Ascending aorta (tissue), 2 donors: ENCODE measurements around the gene PHKG1. TPM values are rescaled to one million over a fixed set of nuclear protein-coding genes. Genes with fewer than 3 reads are reported as not detected.
"Not testable (repeated sequence)": the region's sequence is repeated elsewhere in the genome, so short reads cannot be mapped to it uniquely, and the experiment has no call there.

ENCODE experiments used
- DNase-seq, 2 donors: peaks; one replicate each; pipeline ENCODE4 v3.0.0-alpha.2; 2019; ENCODE audit warnings: low spot score in 2 of 2
- H3K27ac ChIP-seq, 2 donors: fragments of 200-600 bp; sonication (generic); one replicate each; pipeline ENCODE4 v1.5.1; 2016 to 2017; ENCODE audit warnings: mild to moderate bottlenecking in 1 of 2
- H3K27me3 ChIP-seq: fragments of 200-600 bp; sonication (generic); one replicate; pipeline ENCODE4 v1.5.1; 2017
- H3K36me3 ChIP-seq, 2 donors: fragments of 200-600 bp; sonication (generic); one replicate each; pipeline ENCODE4 v1.5.1; 2016
- H3K4me1 ChIP-seq, 2 donors: fragments of 200-600 bp; sonication (generic); one replicate each; pipeline ENCODE4 v1.5.1; 2016 to 2017; ENCODE audit warnings: mild to moderate bottlenecking in 1 of 2
- H3K4me3 ChIP-seq, 2 donors: fragments of 200-600 bp; sonication (generic); one replicate each; pipeline ENCODE4 v1.5.1; 2016 to 2017; ENCODE audit warnings: mild to moderate bottlenecking in 1 of 2
- H3K9me3 ChIP-seq, 2 donors: fragments of 200-600 bp; sonication (generic); one replicate each; pipeline ENCODE4 v1.5.1; 2016
- intact Hi-C: fragments of 100-400 bp; cut with DNase I; formaldehyde crosslinking; loops from one replicate; pipeline ENCODE4 v1.15.1; 2023
- total RNA-seq: library from RNA; depleted of rRNA; stranded (reverse); fragments of >200 nt; gene quantifications from one replicate; pipeline ENCODE4 v1.1.0, GENCODE V29; 2016
- TF ChIP-seq, protein P1 (sequence below), 3 experiments: fragments of 200-600 bp in 2 of 3; fragments of 450-650 bp in 1 of 3; sonication (generic) in 2 of 3; IDR thresholded peaks; one replicate each; pipeline ENCODE4 v1.5.1; 2016 to 2019; ENCODE audit warnings: antibody characterized with exemption in 3 of 3, mild to moderate bottlenecking in 1 of 3, moderate library complexity in 1 of 3

The PHKG1 gene
- 1.1 TPM for total RNA-seq

DNA sequence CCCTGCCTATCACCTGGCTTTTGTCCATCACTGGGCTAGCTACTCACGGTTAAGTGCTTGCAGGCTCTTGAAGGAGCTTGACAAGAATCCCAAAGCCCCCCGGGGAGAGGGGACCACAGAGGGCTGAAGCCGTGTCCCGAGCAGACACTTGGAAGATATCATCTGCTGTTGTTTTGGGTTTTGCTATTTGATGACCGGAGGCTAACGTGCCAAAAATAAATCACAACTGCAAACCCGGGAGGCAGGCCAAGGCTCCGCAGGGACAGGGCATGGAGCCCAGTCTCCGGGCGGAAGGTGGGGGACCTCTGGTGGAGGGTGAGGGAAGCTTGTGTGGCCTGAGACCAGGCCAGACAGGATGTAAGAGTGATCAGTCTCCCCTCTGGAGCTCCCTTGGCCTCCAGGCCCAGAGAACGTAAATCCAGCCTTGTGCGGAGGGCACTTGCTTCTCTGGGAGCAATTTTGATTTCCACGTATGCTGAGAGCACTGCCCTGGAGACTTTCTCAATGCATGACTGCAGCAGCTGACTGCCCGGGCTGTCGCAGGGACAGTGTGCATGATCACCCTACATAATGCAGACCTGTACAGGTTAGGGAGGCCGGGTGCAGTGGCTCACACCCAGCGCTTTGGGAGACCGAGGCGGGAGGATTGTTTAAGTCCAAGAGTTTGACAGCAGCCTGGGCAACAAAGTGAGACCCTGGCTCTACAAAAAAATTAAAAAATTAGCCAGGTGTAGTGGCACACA lies at the start of gene PHKG1:
TSS of gene PHKG1 (minus strand) at position 164 of the 743 bp plus-strand sequence. CDS start 4,011 bp downstream, outside the sequence.
- Histone ChIP-seq H3K4me3 (peak within 1 kb of the TSS; percentile 13 to 37), H3K27ac (peak within 1 kb of the TSS; percentile 77 to 86), H3K4me1 (peaks cover 3 to 14% of the 10 kb centered on the region in 2 donors), H3K9me3 (no peaks in the 10 kb centered on the region), H3K36me3 (peaks cover 6% of the 10 kb centered on the region in 2 donors), H3K27me3 (no peaks in the 10 kb centered on the region)
- intact Hi-C loops, result loop anchor here (2.0 to 5.0 kb wide), 3 partner anchors 14 to 521 kb away; partner anchors contain the start of genes CHCHD2 and VOPP1
- TF ChIP-seq, protein P1, sequence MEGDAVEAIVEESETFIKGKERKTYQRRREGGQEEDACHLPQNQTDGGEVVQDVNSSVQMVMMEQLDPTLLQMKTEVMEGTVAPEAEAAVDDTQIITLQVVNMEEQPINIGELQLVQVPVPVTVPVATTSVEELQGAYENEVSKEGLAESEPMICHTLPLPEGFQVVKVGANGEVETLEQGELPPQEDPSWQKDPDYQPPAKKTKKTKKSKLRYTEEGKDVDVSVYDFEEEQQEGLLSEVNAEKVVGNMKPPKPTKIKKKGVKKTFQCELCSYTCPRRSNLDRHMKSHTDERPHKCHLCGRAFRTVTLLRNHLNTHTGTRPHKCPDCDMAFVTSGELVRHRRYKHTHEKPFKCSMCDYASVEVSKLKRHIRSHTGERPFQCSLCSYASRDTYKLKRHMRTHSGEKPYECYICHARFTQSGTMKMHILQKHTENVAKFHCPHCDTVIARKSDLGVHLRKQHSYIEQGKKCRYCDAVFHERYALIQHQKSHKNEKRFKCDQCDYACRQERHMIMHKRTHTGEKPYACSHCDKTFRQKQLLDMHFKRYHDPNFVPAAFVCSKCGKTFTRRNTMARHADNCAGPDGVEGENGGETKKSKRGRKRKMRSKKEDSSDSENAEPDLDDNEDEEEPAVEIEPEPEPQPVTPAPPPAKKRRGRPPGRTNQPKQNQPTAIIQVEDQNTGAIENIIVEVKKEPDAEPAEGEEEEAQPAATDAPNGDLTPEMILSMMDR (IDR thresholded peaks at IDR 0.05), result peak; percentile 6 to 75 (median 67)
- DNase-seq, result peak in 1 of 2 donors; percentile 91

DNA sequence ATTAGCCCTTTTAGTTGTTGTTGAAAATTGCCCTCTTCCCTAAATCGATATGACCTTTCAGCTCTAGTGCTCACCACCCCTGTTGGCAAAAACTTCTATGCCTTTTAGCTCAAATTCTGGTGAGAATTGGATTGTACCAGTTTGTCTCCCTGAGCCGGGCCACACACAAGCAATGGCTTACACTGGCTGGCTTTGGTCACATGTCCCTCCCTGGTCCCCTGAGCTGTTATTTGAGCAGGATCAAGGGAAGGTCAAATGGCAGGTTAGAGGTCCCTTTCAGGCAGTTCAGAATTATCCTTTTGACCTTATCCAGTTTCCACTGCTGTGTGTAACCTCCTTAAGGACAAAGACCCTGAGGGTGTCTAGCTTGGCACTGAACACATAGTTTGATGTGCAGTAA lies 38.3 kb upstream of the PHKG1 start:
- H3K36me3 ChIP-seq, H3K27me3 ChIP-seq, intact Hi-C loops, DNase-seq, H3K4me1 ChIP-seq, H3K4me3 ChIP-seq, H3K9me3 ChIP-seq, H3K27ac ChIP-seq: not testable (repeated sequence)

DNA sequence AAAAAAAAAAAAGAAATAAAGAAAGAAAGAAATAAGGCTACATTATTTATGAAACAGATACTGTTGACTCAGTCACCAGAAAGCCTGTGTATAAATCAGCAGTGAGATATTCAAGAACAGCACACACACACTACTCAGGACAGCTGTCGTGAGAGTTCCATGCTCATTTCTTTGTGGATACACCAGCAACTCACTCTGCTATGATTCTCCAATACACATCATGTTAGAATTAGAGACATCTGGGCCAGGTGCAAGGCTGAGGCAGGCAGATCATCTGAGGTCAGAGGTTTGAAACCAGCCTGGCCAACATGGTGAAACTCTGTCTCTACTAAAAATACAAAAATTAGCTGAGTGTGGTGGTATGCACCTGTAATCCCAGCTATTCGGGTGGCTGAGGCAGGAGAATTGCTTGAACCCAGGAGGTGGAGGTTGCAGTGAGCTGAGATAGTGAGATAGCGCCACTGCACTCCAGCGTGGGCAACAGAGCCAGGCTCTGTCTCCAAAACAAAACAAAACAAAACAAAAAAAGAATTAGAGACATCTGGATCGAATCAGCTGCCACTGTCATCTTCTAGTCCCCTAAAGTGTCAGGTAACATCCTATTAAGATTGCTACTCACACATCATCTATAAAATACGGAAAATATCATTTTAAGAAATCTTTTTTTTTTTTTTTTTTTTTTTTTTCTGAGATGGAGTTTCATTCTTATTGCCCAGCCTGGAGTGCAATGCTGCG lies 34.7 kb upstream of the PHKG1 start:
- H3K27ac ChIP-seq, result no peak overlapping the region
- DNase-seq, result no peak
- H3K9me3 ChIP-seq, result no peaks in the 10 kb centered on the region
- TF ChIP-seq, protein P1 (IDR thresholded peaks at IDR 0.05), result no peak
- no peaks in the 10 kb centered on the region for H3K4me1 ChIP-seq
- intact Hi-C loops, result no loop called here
- H3K36me3 ChIP-seq, result no peaks in the 10 kb centered on the region
- H3K4me3 ChIP-seq, result no peak overlapping the region
- no peaks in the 10 kb centered on the region for H3K27me3 ChIP-seq

DNA sequence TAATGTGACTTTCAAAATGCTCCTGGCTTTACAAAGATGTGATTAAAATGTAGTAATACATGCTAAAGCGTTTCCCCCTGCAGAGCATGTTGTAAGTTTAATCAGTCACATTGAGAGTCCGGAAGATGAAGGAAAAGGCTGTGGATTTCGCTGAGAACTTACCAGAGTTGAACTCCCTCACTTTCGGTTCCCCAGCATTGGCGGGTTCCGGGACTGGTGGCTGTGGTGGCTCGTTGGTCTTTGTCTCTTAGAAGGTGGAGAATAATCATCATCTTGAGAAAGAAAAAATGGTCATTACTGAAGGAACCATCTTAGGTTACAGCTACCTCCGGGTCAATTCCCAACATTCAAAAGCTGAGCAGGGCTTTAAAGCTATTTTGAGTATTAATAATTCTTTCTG lies 33.1 kb upstream of the PHKG1 start:
- Histone ChIP-seq H3K9me3 (no peaks in the 10 kb centered on the region), H3K4me1 (no peaks in the 10 kb centered on the region), H3K4me3 (no peak overlapping the region), H3K27ac (no peak overlapping the region), H3K27me3 (no peaks in the 10 kb centered on the region), H3K36me3 (no peaks in the 10 kb centered on the region)
- intact Hi-C loops, result no loop called here
- DNase-seq, result no peak
- TF ChIP-seq, protein P1 (IDR thresholded peaks at IDR 0.05), result no peak

DNA sequence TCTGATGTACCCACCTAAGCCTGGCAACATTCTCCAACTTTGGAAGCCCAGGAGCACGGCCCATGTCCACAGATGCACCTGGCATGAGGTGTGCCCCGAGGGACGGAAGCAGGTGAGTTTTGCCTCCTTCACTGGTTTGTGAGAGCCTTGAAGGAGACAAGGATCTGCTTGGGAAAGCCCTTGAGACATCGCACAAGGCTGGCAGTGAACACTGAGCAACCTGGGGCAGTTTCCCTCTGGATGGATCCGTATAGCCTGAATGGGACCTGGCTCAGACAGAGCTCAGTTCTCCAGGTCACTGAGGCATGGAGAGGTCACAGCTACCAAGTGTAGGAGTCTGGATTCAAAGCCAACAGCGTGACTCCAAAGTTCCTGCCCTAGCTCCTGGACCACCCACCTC lies 32.2 kb upstream of the PHKG1 start:
- H3K9me3 ChIP-seq, result no peaks in the 10 kb centered on the region
- TF ChIP-seq, protein P1 (IDR thresholded peaks at IDR 0.05), result no peak
- intact Hi-C loops, result no loop called here
- no peak overlapping the region for H3K27ac ChIP-seq
- no peak for DNase-seq
- no peak overlapping the region for H3K4me3 ChIP-seq
- no peaks in the 10 kb centered on the region for H3K36me3 ChIP-seq
- H3K27me3 ChIP-seq, result no peaks in the 10 kb centered on the region
- H3K4me1 ChIP-seq, result no peaks in the 10 kb centered on the region

DNA sequence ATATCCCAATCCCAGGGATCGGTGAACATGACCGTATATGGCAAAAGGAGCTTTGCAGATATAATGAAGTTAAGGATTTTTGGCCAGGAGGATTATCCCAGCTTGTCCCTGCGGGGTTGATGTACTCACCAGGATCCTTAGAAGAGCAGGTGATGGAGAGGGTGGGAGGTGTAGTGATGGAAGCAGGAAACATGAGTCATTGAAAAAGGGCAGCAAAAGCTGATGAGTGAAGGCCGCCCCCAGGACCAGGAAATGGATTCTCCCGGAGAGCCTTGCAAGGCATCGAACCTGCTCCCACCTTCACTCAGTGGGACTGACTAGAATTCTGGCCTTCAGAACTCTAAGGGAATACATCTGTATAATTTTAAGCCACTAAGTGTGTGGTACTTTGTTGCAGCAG lies 28.7 kb upstream of the PHKG1 start:
- no peaks in the 10 kb centered on the region for H3K9me3 ChIP-seq
- no peaks in the 10 kb centered on the region for H3K4me1 ChIP-seq
- intact Hi-C loops, result no loop called here
- TF ChIP-seq, protein P1 (IDR thresholded peaks at IDR 0.05), result no peak
- no peak overlapping the region for H3K27ac ChIP-seq
- H3K4me3 ChIP-seq, result no peak overlapping the region
- peak in 1 of 2 donors; percentile 12 for DNase-seq
- H3K36me3 ChIP-seq, result no peaks in the 10 kb centered on the region
- no peaks in the 10 kb centered on the region for H3K27me3 ChIP-seq
